ENCODE data around the gene FGF12. TPM values are rescaled to one million over a fixed set of nuclear protein-coding genes. Genes with fewer than 3 reads are reported as not detected.

FGF12 gene
- total RNA-seq, 1 experiment from 2014 or later = 9.7 TPM

DNA sequence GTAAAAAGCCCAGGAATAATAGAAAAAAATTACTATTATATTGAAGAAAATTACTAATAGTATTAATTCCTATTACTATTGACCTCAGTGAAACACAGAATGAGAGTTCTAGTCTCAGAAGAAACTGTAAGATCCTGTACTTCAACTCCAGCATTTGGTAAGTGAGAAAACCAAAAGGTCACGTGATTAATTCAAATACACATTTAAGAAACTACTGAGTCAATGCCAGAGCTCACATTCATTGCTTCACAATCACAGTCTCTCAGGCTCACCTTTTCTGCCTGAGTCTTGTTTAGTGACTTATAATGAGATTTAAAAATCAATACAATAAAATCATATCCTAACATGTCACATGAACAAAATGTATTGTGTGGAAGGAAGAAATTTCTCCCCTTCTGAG is 556.1 kb downstream of the FGF12 start:
- no peaks in the 10 kb centered on the region for H3K4me1 Mint-ChIP-seq (ENCODE audit: low read depth, unreplicated experiment)
- CTCF ChIA-PET = no interaction called here
- H3K27ac Mint-ChIP-seq (ENCODE audit: unreplicated experiment) = no peak overlapping the region
- H3K36me3 Mint-ChIP-seq (ENCODE audit: insufficient read depth, unreplicated experiment) = no peaks in the 10 kb centered on the region
- intact Hi-C loops (cut with micrococcal nuclease; ENCODE audit: unreplicated experiment) = no loop called here
- no TSS peak for BruUV-seq (replicated peaks)
- no peak for TF ChIP-seq CTCF (IDR thresholded peaks at IDR 0.05; ENCODE audit: unreplicated experiment)
- H3K9me3 Mint-ChIP-seq (ENCODE audit: low read depth, unreplicated experiment) = peaks cover 2% of the 10 kb centered on the region
- no peaks in the 10 kb centered on the region for H3K27me3 Mint-ChIP-seq (ENCODE audit: unreplicated experiment)
- no peak overlapping the region for H3K4me3 Mint-ChIP-seq (ENCODE audit: low read depth, unreplicated experiment)
- no peak for DNase-seq

- H3K4me1 Mint-ChIP-seq (ENCODE audit: low read depth, unreplicated experiment) = no peaks in the 10 kb centered on the region
- CTCF ChIA-PET = no interaction called here
- BruUV-seq (replicated peaks) = no TSS peak
- H3K36me3 Mint-ChIP-seq (ENCODE audit: insufficient read depth, unreplicated experiment) = no peaks in the 10 kb centered on the region
- no peak overlapping the region for H3K4me3 Mint-ChIP-seq (ENCODE audit: low read depth, unreplicated experiment)
- H3K27me3 Mint-ChIP-seq (ENCODE audit: unreplicated experiment) = no peaks in the 10 kb centered on the region
- no peaks in the 10 kb centered on the region for H3K9me3 Mint-ChIP-seq (ENCODE audit: low read depth, unreplicated experiment)
- no peak overlapping the region for H3K27ac Mint-ChIP-seq (ENCODE audit: unreplicated experiment)
- intact Hi-C loops (cut with micrococcal nuclease; ENCODE audit: unreplicated experiment) = no loop called here
- TF ChIP-seq CTCF (IDR thresholded peaks at IDR 0.05; ENCODE audit: unreplicated experiment) = no peak
- DNase-seq = no peak
Measured at GRCh38 chr3:192170659-192171058, 556.7 kb downstream of the FGF12 start.

- H3K27me3 Mint-ChIP-seq (ENCODE audit: unreplicated experiment) = no peaks in the 10 kb centered on the region
- H3K36me3 Mint-ChIP-seq (ENCODE audit: insufficient read depth, unreplicated experiment) = no peaks in the 10 kb centered on the region
- no peaks in the 10 kb centered on the region for H3K4me1 Mint-ChIP-seq (ENCODE audit: low read depth, unreplicated experiment)
- no peak overlapping the region for H3K27ac Mint-ChIP-seq (ENCODE audit: unreplicated experiment)
- H3K9me3 Mint-ChIP-seq (ENCODE audit: low read depth, unreplicated experiment) = no peaks in the 10 kb centered on the region
- intact Hi-C loops (cut with micrococcal nuclease; ENCODE audit: unreplicated experiment) = no loop called here
- H3K4me3 Mint-ChIP-seq (ENCODE audit: low read depth, unreplicated experiment) = no peak overlapping the region
- no TSS peak for BruUV-seq (replicated peaks)
- CTCF ChIA-PET = interaction anchor here (0.7 kb wide), 1 partner anchor 60 kb away, joined by 3 read pairs; no protein-coding TSS in a partner anchor
- no peak for TF ChIP-seq CTCF (IDR thresholded peaks at IDR 0.05; ENCODE audit: unreplicated experiment)
- no peak for DNase-seq
Measured at GRCh38 chr3:192170031-192170430, 557.3 kb downstream of the FGF12 start.

DNA sequence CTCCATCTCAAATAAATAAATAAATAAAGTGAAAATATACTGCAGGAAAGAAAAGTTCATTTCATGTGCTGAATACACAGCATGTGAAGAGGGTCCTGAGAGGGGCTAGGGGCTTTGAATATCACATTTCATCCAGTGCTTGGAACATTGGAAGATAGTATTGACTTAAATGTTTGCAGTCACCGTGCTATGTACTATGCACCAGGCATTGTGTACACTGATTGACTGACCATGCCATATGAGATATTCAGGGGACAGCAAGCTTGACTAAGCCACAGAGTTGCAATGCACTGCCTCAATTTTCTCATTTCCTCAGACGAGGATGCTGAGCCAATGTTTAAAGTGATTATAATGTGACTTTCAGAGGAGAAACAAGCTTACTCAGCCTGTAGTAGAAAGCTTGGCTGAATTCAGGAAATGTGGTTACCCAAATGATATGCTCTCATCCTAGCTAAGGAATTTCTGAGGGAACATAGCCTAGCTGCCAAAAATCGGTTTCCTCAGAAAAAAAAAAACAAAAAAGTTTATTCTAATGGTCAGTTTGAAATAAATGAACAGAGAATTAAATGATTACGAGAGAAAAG is 557.9 kb downstream of the FGF12 start:
- no peaks in the 10 kb centered on the region for H3K27me3 Mint-ChIP-seq (ENCODE audit: unreplicated experiment)
- no peak for DNase-seq
- H3K27ac Mint-ChIP-seq (ENCODE audit: unreplicated experiment) = no peak overlapping the region
- no peak overlapping the region for H3K4me3 Mint-ChIP-seq (ENCODE audit: low read depth, unreplicated experiment)
- H3K36me3 Mint-ChIP-seq (ENCODE audit: insufficient read depth, unreplicated experiment) = no peaks in the 10 kb centered on the region
- H3K9me3 Mint-ChIP-seq (ENCODE audit: low read depth, unreplicated experiment) = no peaks in the 10 kb centered on the region
- no peak for TF ChIP-seq CTCF (IDR thresholded peaks at IDR 0.05; ENCODE audit: unreplicated experiment)
- no TSS peak for BruUV-seq (replicated peaks)
- intact Hi-C loops (cut with micrococcal nuclease; ENCODE audit: unreplicated experiment) = no loop called here
- CTCF ChIA-PET = interaction anchor here (0.7 kb wide), 1 partner anchor 60 kb away, joined by 3 read pairs; no protein-coding TSS in a partner anchor
- no peaks in the 10 kb centered on the region for H3K4me1 Mint-ChIP-seq (ENCODE audit: low read depth, unreplicated experiment)

Measured in Calu3 (cell line).